Measurements from ENCODE around the gene USH2A. TPM values are rescaled to one million over a fixed set of nuclear protein-coding genes. Genes with fewer than 3 reads are reported as not detected.

The USH2A gene
- total and polyA plus RNA-seq, 4 donors: 0.09 to 0.39 (median 0.15) TPM

DNA sequence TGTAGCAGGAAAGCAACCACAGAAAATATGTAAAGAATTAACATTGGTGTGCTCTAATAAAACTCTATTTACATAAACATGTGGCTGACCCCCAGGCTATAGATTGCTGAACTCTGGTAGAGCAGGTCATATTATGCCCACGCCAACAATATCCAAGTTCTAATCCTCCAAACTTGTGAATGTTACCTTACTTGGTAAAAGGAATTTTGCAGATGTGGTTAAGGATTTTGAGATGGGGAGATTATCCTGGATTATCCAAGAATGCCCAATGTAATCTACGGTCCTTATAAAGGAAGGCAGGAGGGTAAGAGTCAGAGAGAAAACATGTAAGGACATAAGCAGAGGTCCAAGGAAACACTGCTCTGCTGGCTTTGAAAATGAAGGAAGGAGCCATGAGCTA lies 201.0 kb downstream of the USH2A start:
- Histone ChIP-seq H3K36me3 (ENCODE audit: control insufficient read depth, insufficient read depth, low read length) (no peaks in the 10 kb centered on the region), H3K27ac (ENCODE audit: low read depth, low read length) (no peak overlapping the region), H3K4me3 (ENCODE audit: low read depth, low read length) (no peak overlapping the region), H3K4me1 (ENCODE audit: control insufficient read depth, insufficient read depth, low read length) (no peaks in the 10 kb centered on the region), H3K9me3 (ENCODE audit: control insufficient read depth, insufficient read depth, low read length) (no peaks in the 10 kb centered on the region), H3K27me3 (ENCODE audit: control insufficient read depth, insufficient read depth, low read length) (no peaks in the 10 kb centered on the region)
- WGBS (ENCODE audit: insufficient coverage): 100% methylated on average over 1 of the region's 2 CpGs
- no peak for DNase-seq (ENCODE audit: low read depth in 4 of 6, low spot score in 6 of 6)

GRCh38 chr1:216221260-216221700 lies 202.0 kb downstream of the USH2A start:
- peak overlapping the region; percentile 77 for H3K27ac ChIP-seq (ENCODE audit: low read depth, low read length)
- H3K27me3 ChIP-seq (ENCODE audit: control insufficient read depth, insufficient read depth, low read length): no peaks in the 10 kb centered on the region
- peak overlapping the region; percentile 41 for H3K4me3 ChIP-seq (ENCODE audit: low read depth, low read length)
- WGBS (ENCODE audit: insufficient coverage): 0% methylated on average over 4 of the region's 6 CpGs
- no peaks in the 10 kb centered on the region for H3K4me1 ChIP-seq (ENCODE audit: control insufficient read depth, insufficient read depth, low read length)
- H3K36me3 ChIP-seq (ENCODE audit: control insufficient read depth, insufficient read depth, low read length): no peaks in the 10 kb centered on the region
- H3K9me3 ChIP-seq (ENCODE audit: control insufficient read depth, insufficient read depth, low read length): no peaks in the 10 kb centered on the region
- peak; percentile 68 to 95 (median 80) for DNase-seq (ENCODE audit: low read depth in 4 of 6, low spot score in 6 of 6)

DNA sequence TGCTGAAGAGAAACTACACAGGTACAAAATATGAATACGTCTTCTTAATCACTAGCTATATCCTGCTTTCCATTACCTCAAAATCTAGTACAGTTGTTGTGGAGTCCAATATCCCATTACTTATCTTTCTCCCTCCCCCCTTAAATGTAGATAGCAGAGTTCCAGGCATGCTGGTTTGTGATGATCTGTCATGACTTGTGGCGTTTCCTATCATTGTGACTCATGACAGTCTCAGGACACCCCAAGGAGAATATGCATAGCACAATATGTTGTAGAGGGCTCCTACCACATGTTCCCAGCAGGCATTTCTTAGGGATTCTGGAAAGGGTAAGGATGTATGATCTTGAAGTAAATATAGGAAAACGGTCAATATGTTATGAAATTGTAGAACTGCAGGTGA lies 206.9 kb downstream of the USH2A start:
- H3K27me3 ChIP-seq (ENCODE audit: control insufficient read depth, insufficient read depth, low read length): no peaks in the 10 kb centered on the region
- no peaks in the 10 kb centered on the region for H3K4me1 ChIP-seq (ENCODE audit: control insufficient read depth, insufficient read depth, low read length)
- no peaks in the 10 kb centered on the region for H3K9me3 ChIP-seq (ENCODE audit: control insufficient read depth, insufficient read depth, low read length)
- 100% methylated on average over 1 of the region's 3 CpGs for WGBS (ENCODE audit: insufficient coverage)
- H3K4me3 ChIP-seq (ENCODE audit: low read depth, low read length): no peak overlapping the region
- H3K27ac ChIP-seq (ENCODE audit: low read depth, low read length): no peak overlapping the region
- DNase-seq (ENCODE audit: low read depth in 4 of 6, low spot score in 6 of 6): no peak
- H3K36me3 ChIP-seq (ENCODE audit: control insufficient read depth, insufficient read depth, low read length): no peaks in the 10 kb centered on the region

DNA sequence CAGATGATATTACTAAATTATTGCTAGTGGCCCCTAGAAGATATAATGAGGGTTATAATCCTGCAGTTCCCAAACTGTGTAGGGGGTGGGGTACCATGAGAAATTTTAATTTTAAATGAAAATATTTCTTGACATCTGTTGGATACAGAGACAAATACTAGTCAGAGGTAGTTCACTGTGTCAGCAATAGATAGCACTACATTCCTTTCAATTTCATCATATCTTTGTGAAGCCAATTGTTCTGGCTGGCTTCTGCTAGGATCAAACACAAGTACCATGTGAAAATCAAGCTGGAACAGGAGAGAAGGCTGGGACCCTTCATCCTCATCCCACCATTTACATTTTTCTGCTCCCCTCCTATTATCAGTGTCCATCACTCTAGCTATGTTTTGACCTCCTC lies 208.1 kb downstream of the USH2A start:
- Histone ChIP-seq H3K27ac (ENCODE audit: low read depth, low read length) (no peak overlapping the region), H3K36me3 (ENCODE audit: control insufficient read depth, insufficient read depth, low read length) (no peaks in the 10 kb centered on the region), H3K9me3 (ENCODE audit: control insufficient read depth, insufficient read depth, low read length) (no peaks in the 10 kb centered on the region), H3K27me3 (ENCODE audit: control insufficient read depth, insufficient read depth, low read length) (no peaks in the 10 kb centered on the region), H3K4me1 (ENCODE audit: control insufficient read depth, insufficient read depth, low read length) (no peaks in the 10 kb centered on the region), H3K4me3 (ENCODE audit: low read depth, low read length) (no peak overlapping the region)
- no peak for DNase-seq (ENCODE audit: low read depth in 4 of 6, low spot score in 6 of 6)

- Histone ChIP-seq H3K4me3 (ENCODE audit: low read depth, low read length) (no peak overlapping the region), H3K27me3 (ENCODE audit: control insufficient read depth, insufficient read depth, low read length) (no peaks in the 10 kb centered on the region), H3K4me1 (ENCODE audit: control insufficient read depth, insufficient read depth, low read length) (no peaks in the 10 kb centered on the region), H3K27ac (ENCODE audit: low read depth, low read length) (no peak overlapping the region), H3K36me3 (ENCODE audit: control insufficient read depth, insufficient read depth, low read length) (no peaks in the 10 kb centered on the region), H3K9me3 (ENCODE audit: control insufficient read depth, insufficient read depth, low read length) (no peaks in the 10 kb centered on the region)
- no peak for DNase-seq (ENCODE audit: low read depth in 4 of 6, low spot score in 6 of 6)
- WGBS (ENCODE audit: insufficient coverage): no CpG with 5 or more reads among the region's 1 CpG
Measured at GRCh38 chr1:216212826-216213225, 210.4 kb downstream of the USH2A start.

- H3K27ac ChIP-seq (ENCODE audit: low read depth, low read length): no peak overlapping the region
- H3K9me3 ChIP-seq (ENCODE audit: control insufficient read depth, insufficient read depth, low read length): no peaks in the 10 kb centered on the region
- H3K36me3 ChIP-seq (ENCODE audit: control insufficient read depth, insufficient read depth, low read length): no peaks in the 10 kb centered on the region
- 63% methylated on average over 1 of the region's 4 CpGs for WGBS (ENCODE audit: insufficient coverage)
- no peaks in the 10 kb centered on the region for H3K27me3 ChIP-seq (ENCODE audit: control insufficient read depth, insufficient read depth, low read length)
- H3K4me1 ChIP-seq (ENCODE audit: control insufficient read depth, insufficient read depth, low read length): no peaks in the 10 kb centered on the region
- no peak overlapping the region for H3K4me3 ChIP-seq (ENCODE audit: low read depth, low read length)
- DNase-seq (ENCODE audit: low read depth in 4 of 6, low spot score in 6 of 6): no peak
Measured at GRCh38 chr1:216210081-216210480, 213.2 kb downstream of the USH2A start.

GRCh38 chr1:216209125-216209524 lies 214.1 kb downstream of the USH2A start:
- Histone ChIP-seq H3K9me3 (ENCODE audit: control insufficient read depth, insufficient read depth, low read length) (no peaks in the 10 kb centered on the region), H3K27ac (ENCODE audit: low read depth, low read length) (no peak overlapping the region), H3K27me3 (ENCODE audit: control insufficient read depth, insufficient read depth, low read length) (no peaks in the 10 kb centered on the region), H3K4me3 (ENCODE audit: low read depth, low read length) (no peak overlapping the region), H3K4me1 (ENCODE audit: control insufficient read depth, insufficient read depth, low read length) (no peaks in the 10 kb centered on the region), H3K36me3 (ENCODE audit: control insufficient read depth, insufficient read depth, low read length) (no peaks in the 10 kb centered on the region)
- no peak for DNase-seq (ENCODE audit: low read depth in 4 of 6, low spot score in 6 of 6)
- WGBS (ENCODE audit: insufficient coverage): 100% methylated on average over 1 of the region's 1 CpG

GRCh38 chr1:216207154-216207553 lies 216.1 kb downstream of the USH2A start:
- H3K27ac ChIP-seq (ENCODE audit: low read depth, low read length): no peak overlapping the region
- H3K27me3 ChIP-seq (ENCODE audit: control insufficient read depth, insufficient read depth, low read length): no peaks in the 10 kb centered on the region
- H3K36me3 ChIP-seq (ENCODE audit: control insufficient read depth, insufficient read depth, low read length): no peaks in the 10 kb centered on the region
- H3K9me3 ChIP-seq (ENCODE audit: control insufficient read depth, insufficient read depth, low read length): no peaks in the 10 kb centered on the region
- DNase-seq (ENCODE audit: low read depth in 4 of 6, low spot score in 6 of 6): no peak
- H3K4me3 ChIP-seq (ENCODE audit: low read depth, low read length): no peak overlapping the region
- no CpG with 5 or more reads among the region's 1 CpG for WGBS (ENCODE audit: insufficient coverage)
- H3K4me1 ChIP-seq (ENCODE audit: control insufficient read depth, insufficient read depth, low read length): no peaks in the 10 kb centered on the region

GRCh38 chr1:216205176-216205575 lies 218.1 kb downstream of the USH2A start:
- no CpG with 5 or more reads among the region's 1 CpG for WGBS (ENCODE audit: insufficient coverage)
- no peak overlapping the region for H3K4me3 ChIP-seq (ENCODE audit: low read depth, low read length)
- H3K27me3 ChIP-seq (ENCODE audit: control insufficient read depth, insufficient read depth, low read length): no peaks in the 10 kb centered on the region
- H3K9me3 ChIP-seq (ENCODE audit: control insufficient read depth, insufficient read depth, low read length): no peaks in the 10 kb centered on the region
- no peak for DNase-seq (ENCODE audit: low read depth in 4 of 6, low spot score in 6 of 6)
- H3K36me3 ChIP-seq (ENCODE audit: control insufficient read depth, insufficient read depth, low read length): no peaks in the 10 kb centered on the region
- H3K27ac ChIP-seq (ENCODE audit: low read depth, low read length): no peak overlapping the region
- H3K4me1 ChIP-seq (ENCODE audit: control insufficient read depth, insufficient read depth, low read length): no peaks in the 10 kb centered on the region

- no peak overlapping the region for H3K4me3 ChIP-seq (ENCODE audit: low read depth, low read length)
- H3K9me3 ChIP-seq (ENCODE audit: control insufficient read depth, insufficient read depth, low read length): no peaks in the 10 kb centered on the region
- H3K27me3 ChIP-seq (ENCODE audit: control insufficient read depth, insufficient read depth, low read length): no peaks in the 10 kb centered on the region
- no peaks in the 10 kb centered on the region for H3K36me3 ChIP-seq (ENCODE audit: control insufficient read depth, insufficient read depth, low read length)
- no peaks in the 10 kb centered on the region for H3K4me1 ChIP-seq (ENCODE audit: control insufficient read depth, insufficient read depth, low read length)
- no CpG with 5 or more reads among the region's 2 CpGs for WGBS (ENCODE audit: insufficient coverage)
- H3K27ac ChIP-seq (ENCODE audit: low read depth, low read length): no peak overlapping the region
- DNase-seq (ENCODE audit: low read depth in 4 of 6, low spot score in 6 of 6): no peak
Measured at GRCh38 chr1:216201946-216202345, 221.3 kb downstream of the USH2A start.
